Stomach (tissue), 9 donors: ENCODE results near the gene CYBA. TPM values are rescaled to one million over a fixed set of nuclear protein-coding genes. Genes with fewer than 3 reads are reported as not detected.

Experiments used
- DNase-seq, 2 donors: peaks; one replicate each; pipeline versions ENCODE4 v3.0.0 to v3.0.0-alpha.2; 2013 to 2019
- H3K27ac ChIP-seq, 5 donors: fragments of 200-600 bp in 4 of 5; sonication (generic) in 4 of 5; one replicate each; pipeline ENCODE4 v1.5.1; 2013 to 2019; ENCODE audit warnings: mild to moderate bottlenecking in 1 of 5, moderate library complexity in 1 of 5
- H3K27me3 ChIP-seq, 3 donors: fragments of 200-600 bp; sonication (generic); one replicate each; pipeline ENCODE4 v1.5.1; 2017 to 2019; ENCODE audit warnings: mixed run types in 1 of 3
- H3K36me3 ChIP-seq, 4 donors: fragments of 200-600 bp; sonication (generic); 1 replicate in 3 of 4; 2 replicates in 1 of 4; pipeline ENCODE4 v1.5.1; 2016 to 2019
- H3K4me1 ChIP-seq, 4 donors: fragments of 200-600 bp; sonication (generic); one replicate each; pipeline ENCODE4 v1.5.1; 2016 to 2019
- H3K4me3 ChIP-seq, 4 donors: fragments of 200-600 bp; sonication (generic) in 3 of 4; one replicate each; pipeline ENCODE4 v1.5.1; 2016 to 2019; ENCODE audit warnings: mild to moderate bottlenecking in 1 of 4
- H3K9me3 ChIP-seq, 4 donors: fragments of 200-600 bp; sonication (generic); one replicate each; pipeline ENCODE4 v1.5.1; 2016 to 2019
- CTCF ChIP-seq, 7 experiments: fragments of 450-650 bp in 4 of 7; fragments of 200-600 bp in 3 of 7; sonication (generic) in 3 of 7; IDR thresholded peaks; one replicate each; pipeline ENCODE4 v1.5.1; 2016 to 2019; ENCODE audit warnings: antibody characterized with exemption in 7 of 7, control low read depth in 2 of 7, mild to moderate bottlenecking in 1 of 7
- EP300 ChIP-seq: sonication (generic); formaldehyde crosslinking; IDR thresholded peaks from one replicate; pipeline ENCODE4 v1.6.1; 2017; ENCODE audit warnings: antibody characterized with exemption
- POLR2A ChIP-seq, 4 donors: fragments of 450-650 bp; IDR thresholded peaks; one replicate each; pipeline ENCODE4 v1.6.1; 2016; ENCODE audit warnings: antibody characterized with exemption in 4 of 4, control low read depth in 2 of 4, mild to moderate bottlenecking in 1 of 4, moderate library complexity in 1 of 4
- POLR2AphosphoS5 ChIP-seq, 3 donors: sonication (generic); formaldehyde crosslinking; IDR thresholded peaks; one replicate each; pipeline ENCODE4 v1.6.1; 2016; ENCODE audit warnings: antibody characterized with exemption in 3 of 3
- WGBS, 5 donors: extraction: QIAGEN DNeasy Blood & Tissue Kit in 3 of 5; methylation state at CpG; one replicate each; pipeline versions ENCODE4 v1.1.5 to v1.1.7; 2013 to 2018; 5-methylcytosine and 5-hydroxymethylcytosine counted together
- intact Hi-C: fragments of 100-400 bp; cut with DNase I; formaldehyde crosslinking; loops from one replicate; pipeline ENCODE4 v1.15.1; 2023; ENCODE audit warnings: low total_unique reads
- polyA plus RNA-seq, 3 donors: library from polyadenylated mRNA; stranded (reverse); fragments of 200-250 nt; gene quantifications; one replicate each; pipeline ENCODE4 v1.2.3, GENCODE V29; 2013
- total RNA-seq, 5 donors: library from RNA; depleted of rRNA; stranded (reverse); fragments of >200 nt; gene quantifications; one replicate each; pipeline versions ENCODE4 v1.1.0 to v1.2.3, GENCODE V29; 2014 to 2016
- donor health status: healthy with polysubstance abuse.
- donor health status: Bipolar disorder and iron deficiency.
- donor health status: healthy.

The CYBA gene
- total and polyA plus RNA-seq, 8 donors: 21.0 to 480 (median 162) TPM

GRCh38 chr16:88652762-88653063 is 1.9 kb upstream of the CYBA start:
- peaks cover 27 to 38% (median 32%) of the 10 kb centered on the region in 4 donors for H3K4me1 ChIP-seq
- H3K9me3 ChIP-seq: no peaks in the 10 kb centered on the region
- TF ChIP-seq CTCF (IDR thresholded peaks at IDR 0.05) (no peak), EP300 (no peak), POLR2AphosphoS5 (IDR thresholded peaks at IDR 0.05) (no peak), POLR2A (IDR thresholded peaks at IDR 0.05) (no peak)
- peaks cover 6 to 57% (median 50%) of the 10 kb centered on the region in 4 donors for H3K36me3 ChIP-seq
- intact Hi-C loops: no loop called here
- DNase-seq: no peak
- H3K4me3 ChIP-seq: no peak overlapping the region
- no peaks in the 10 kb centered on the region for H3K27me3 ChIP-seq
- 80 to 99% (median 94%) methylated on average over 2 to 8 of the region's 8 CpGs for WGBS, 5 donors
- peak overlapping the region in 2 of 5 donors; percentile 80 to 91 for H3K27ac ChIP-seq

DNA sequence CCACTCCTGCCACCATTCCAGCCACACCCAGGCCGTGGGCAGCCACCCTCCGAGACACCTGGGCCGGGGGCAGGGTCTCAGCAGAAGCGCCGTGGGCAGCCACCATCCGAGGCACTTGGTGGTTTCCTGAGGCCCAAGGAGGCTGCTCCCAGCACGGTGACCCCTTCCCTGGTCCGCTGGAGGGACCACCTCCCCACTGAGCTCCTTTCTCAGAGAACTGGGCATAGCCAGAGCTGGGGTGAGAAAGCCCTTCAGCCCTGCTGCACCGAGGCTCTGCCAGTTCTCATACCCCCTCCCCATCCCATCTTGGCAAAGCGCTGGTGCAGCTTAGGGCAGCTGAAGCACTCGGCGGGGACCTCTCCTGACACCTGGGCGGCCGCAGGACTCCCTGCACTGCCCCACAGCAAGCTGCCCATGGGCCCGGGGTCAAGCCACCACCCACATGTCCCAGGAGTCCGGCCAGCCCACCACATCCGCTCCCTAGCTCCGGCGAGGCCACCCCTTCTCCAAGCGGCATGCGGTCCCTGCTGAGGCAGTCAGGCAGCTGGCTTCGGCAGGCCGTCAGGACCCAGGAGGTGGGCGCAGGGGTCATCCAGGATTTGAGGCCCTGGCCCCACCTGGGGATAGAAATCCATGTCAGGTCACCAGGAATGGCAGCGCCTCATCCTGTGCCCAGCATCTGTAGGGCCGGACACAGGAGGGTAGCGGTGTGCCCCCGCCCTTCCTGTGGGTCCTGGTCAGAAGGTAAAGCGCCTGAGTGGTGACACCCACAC is 1.3 kb upstream of the CYBA start:
- Histone ChIP-seq H3K4me3 (no peak overlapping the region), H3K27ac (peak overlapping the region; percentile 53 to 91 (median 86)), H3K9me3 (no peaks in the 10 kb centered on the region), H3K4me1 (peaks cover 27 to 44% (median 33%) of the 10 kb centered on the region in 4 donors), H3K36me3 (peaks cover 6 to 52% (median 45%) of the 10 kb centered on the region in 4 donors), H3K27me3 (no peaks in the 10 kb centered on the region)
- 86 to 90% (median 89%) methylated on average over 16 to 29 of the region's 29 CpGs for WGBS, 5 donors
- TF ChIP-seq CTCF (IDR thresholded peaks at IDR 0.05) (no peak), POLR2A (IDR thresholded peaks at IDR 0.05) (no peak), POLR2AphosphoS5 (IDR thresholded peaks at IDR 0.05) (no peak), EP300 (no peak)
- no peak for DNase-seq
- intact Hi-C loops: no loop called here

DNA sequence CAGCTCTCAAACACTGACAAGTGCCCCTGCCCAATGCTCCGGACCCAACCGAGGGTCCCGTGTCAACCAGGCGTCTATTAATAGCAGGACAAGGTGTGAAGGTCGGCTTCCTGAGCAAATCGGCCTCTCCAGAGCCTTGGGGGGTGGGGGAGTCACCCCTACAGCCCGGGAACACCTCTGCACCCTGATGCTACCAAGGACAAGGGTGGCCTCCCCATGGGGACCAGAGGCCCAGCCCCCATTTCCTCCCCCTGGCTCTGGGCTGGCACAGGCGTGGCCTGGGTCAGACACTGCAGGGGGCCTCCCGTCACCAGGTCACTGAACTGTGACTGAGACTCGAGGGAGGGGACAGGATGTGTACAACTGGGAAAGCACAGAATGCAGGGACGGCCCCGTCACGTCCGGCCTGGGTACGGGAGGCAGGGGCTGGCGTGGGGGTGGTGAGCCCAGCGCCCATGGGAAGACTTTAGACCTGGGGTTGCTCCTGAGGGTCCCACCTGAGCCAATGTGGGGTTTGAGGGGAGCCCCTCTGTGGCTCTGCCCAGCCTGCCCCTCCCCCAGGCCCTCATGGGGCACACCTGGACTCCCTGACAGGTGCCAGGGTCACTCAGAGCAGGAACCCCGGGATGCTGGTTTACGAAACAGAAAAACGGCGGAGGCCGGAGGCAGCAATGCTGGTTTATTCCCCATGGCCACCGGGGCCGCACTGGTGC is 579 bp upstream of the CYBA start:
- TF ChIP-seq POLR2A (IDR thresholded peaks at IDR 0.05): no peak
- TF ChIP-seq CTCF (IDR thresholded peaks at IDR 0.05): no peak
- TF ChIP-seq EP300: no peak
- TF ChIP-seq POLR2AphosphoS5 (IDR thresholded peaks at IDR 0.05): peak in 2 of 3 donors; percentile 53 to 59
- DNase-seq: peak; percentile 63 to 86
- H3K27me3 ChIP-seq: no peaks in the 10 kb centered on the region
- peak overlapping the region; percentile 56 to 83 (median 74) for H3K4me3 ChIP-seq
- peaks cover 27 to 44% (median 34%) of the 10 kb centered on the region in 4 donors for H3K4me1 ChIP-seq
- intact Hi-C loops: no loop called here
- H3K27ac ChIP-seq: peak overlapping the region; percentile 63 to 91 (median 86)
- WGBS, 5 donors: 36 to 45% (median 43%) methylated on average over 14 to 24 of the region's 24 CpGs
- no peaks in the 10 kb centered on the region for H3K9me3 ChIP-seq
- peaks cover 6 to 51% (median 42%) of the 10 kb centered on the region in 4 donors for H3K36me3 ChIP-seq

DNA sequence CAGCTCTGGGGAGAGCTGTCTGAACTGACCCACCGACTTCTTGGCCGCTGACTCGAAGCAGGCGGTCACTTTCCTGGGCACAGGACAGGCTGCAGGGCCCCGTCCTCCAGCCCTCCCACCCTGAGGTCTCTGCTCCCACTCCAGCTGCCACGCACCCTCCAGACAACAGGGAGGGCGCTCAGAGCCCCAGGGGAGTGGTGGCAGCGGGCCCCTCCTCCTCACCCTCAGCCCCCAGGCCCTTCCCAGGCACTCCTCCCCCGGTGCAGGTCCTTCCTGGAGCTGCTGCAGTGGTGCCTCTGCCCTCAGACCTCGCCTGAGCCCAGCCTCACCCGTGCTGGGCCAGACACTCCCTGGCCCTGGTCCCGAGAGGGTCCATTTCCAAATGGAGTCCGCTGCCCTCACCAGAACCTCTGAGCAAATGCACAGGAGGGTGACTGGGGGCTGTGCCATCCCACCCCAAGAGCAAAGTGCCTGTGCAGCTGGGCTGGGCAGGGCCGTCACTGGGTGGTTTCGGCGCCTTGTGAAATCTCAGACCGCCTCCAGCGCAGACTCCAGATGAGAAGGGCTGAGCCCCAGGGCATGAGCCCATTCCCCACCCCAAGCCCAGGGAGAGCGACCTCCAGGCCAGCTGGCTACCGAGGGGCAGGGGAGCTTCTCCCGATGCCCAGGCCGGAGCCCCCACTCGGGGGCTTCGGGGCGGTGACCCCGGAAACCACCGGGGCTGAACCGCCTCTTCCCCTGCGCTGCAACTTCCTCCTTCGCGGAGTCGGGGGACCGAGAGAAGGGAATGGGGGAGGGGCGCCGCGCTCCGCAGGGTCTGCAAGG is 717 bp downstream of the CYBA start:
- Histone ChIP-seq H3K4me3 (peak overlapping the region; percentile 56 to 83 (median 74)), H3K27ac (peak overlapping the region; percentile 28 to 91 (median 86)), H3K27me3 (no peaks in the 10 kb centered on the region), H3K4me1 (peaks cover 27 to 44% (median 34%) of the 10 kb centered on the region in 4 donors), H3K36me3 (peaks cover 5 to 51% (median 39%) of the 10 kb centered on the region in 4 donors), H3K9me3 (no peaks in the 10 kb centered on the region)
- WGBS, 5 donors: 11 to 32% (median 17%) methylated on average over 11 to 37 of the region's 37 CpGs
- intact Hi-C loops: no loop called here
- TF ChIP-seq POLR2AphosphoS5 (IDR thresholded peaks at IDR 0.05) (no peak), CTCF (IDR thresholded peaks at IDR 0.05) (no peak), EP300 (no peak), POLR2A (IDR thresholded peaks at IDR 0.05) (no peak)
- DNase-seq: peak; percentile 48 to 71
